GM13977 (cell line): ENCODE results near the gene VEGFA.

Experiments used
- DNase-seq: peaks from one replicate; pipeline ENCODE4 v3.0.0; 2012; ENCODE audit warnings: low spot score
- CTCF ChIP-seq: IDR thresholded peaks from 2 replicates; pipeline ENCODE4 v1.5.1; 2012; ENCODE audit warnings: mild to moderate bottlenecking, control low read depth; ENCODE audit not compliant: insufficient read depth; ENCODE audit errors: extremely low read depth, missing control alignments
- in situ Hi-C: fragments of 300-500 bp; cut with MboI; formaldehyde crosslinking; loops from one replicate; pipeline ENCODE4 v1.12.0; 2022; ENCODE audit warnings: low sequenced_read_pairs, low pct_unique_long_range_greater_than_20kb, mixed read lengths, inconsistent platforms; ENCODE audit not compliant: unreplicated experiment

VEGFA gene

GRCh38 chr6:43806043-43806757, 36.2 kb downstream of the VEGFA start:
- DNase-seq, result no peak
- no peak for TF ChIP-seq CTCF
- in situ Hi-C loops, result no loop called here

GRCh38 chr6:43806758-43807227, 36.8 kb downstream of the VEGFA start:
- no peak for DNase-seq
- TF ChIP-seq CTCF, result no peak
- in situ Hi-C loops, result no loop called here

- DNase-seq, result no peak
- in situ Hi-C loops, result no loop called here
- no peak for TF ChIP-seq CTCF
These were observed 37.4 kb downstream of the VEGFA start for GRCh38 chr6:43807228-43808061.

DNA sequence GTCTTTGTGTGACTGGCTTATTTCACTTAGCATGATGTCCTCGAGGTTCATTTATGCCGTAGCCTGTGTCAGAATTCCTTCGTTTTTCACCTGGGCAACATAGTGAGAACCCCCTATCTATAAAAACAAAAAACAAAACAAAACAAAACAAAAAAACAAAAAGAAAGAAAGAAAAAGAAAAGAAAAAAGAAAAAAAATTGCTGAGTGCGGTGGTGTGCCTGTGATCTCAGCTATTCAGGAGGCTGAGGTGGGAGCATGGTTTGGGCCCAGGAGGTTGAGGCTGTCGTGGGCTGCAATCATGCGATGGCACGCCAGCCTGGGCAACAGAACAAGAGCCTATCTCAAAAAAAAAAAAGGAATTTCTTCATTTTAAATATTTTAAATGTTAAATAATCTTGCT, 38.4 kb downstream of the VEGFA start:
- TF ChIP-seq CTCF, result no peak
- DNase-seq, result no peak
- in situ Hi-C loops, result no loop called here

- in situ Hi-C loops, result no loop called here
- no peak for TF ChIP-seq CTCF
- no peak for DNase-seq
These were observed 39.6 kb downstream of the VEGFA start for GRCh38 chr6:43809417-43810305.
